ENCODE data around the gene TBC1D20. TPM values are rescaled to one million over a fixed set of nuclear protein-coding genes. Genes with fewer than 3 reads are reported as not detected.

TBC1D20 gene
- total and polyA plus RNA-seq, 4 donors: 15.7 to 42.4 (median 27.2) TPM

- H3K9ac ChIP-seq (ENCODE audit: insufficient read depth in 1 of 2, low read length in 2 of 2): no peak overlapping the region
- ATAC-seq (ENCODE audit: insufficient read depth, low FRiP score) (no peak), DNase-seq (no peak)
- 96% methylated on average over 14 of the region's 14 CpGs for WGBS, 2 donors
- no peak overlapping the region for H3K4me3 ChIP-seq
- no peak overlapping the region for H3K27ac ChIP-seq (ENCODE audit: low read depth in 1 of 2, low read length in 1 of 2)
- H3K36me3 ChIP-seq (ENCODE audit: control insufficient read depth in 4 of 4, insufficient read depth in 4 of 4, low read length in 4 of 4): peaks cover 3 to 55% (median 35%) of the 10 kb centered on the region in 4 donors
- no peaks in the 10 kb centered on the region for H3K27me3 ChIP-seq (ENCODE audit: control insufficient read depth in 3 of 3, insufficient read depth in 3 of 3, low read length in 2 of 3)
- no peak for TF ChIP-seq CTCF (IDR thresholded peaks at IDR 0.05; ENCODE audit: control extremely low read depth, extremely low read depth)
- H3K9me3 ChIP-seq (ENCODE audit: control insufficient read depth in 4 of 4, insufficient read depth in 3 of 4, low read length in 3 of 4): no peaks in the 10 kb centered on the region
- peaks cover 0 to 2% (median 0%) of the 10 kb centered on the region in 5 donors for H3K4me1 ChIP-seq (ENCODE audit: control insufficient read depth in 5 of 5, insufficient read depth in 5 of 5, low read length in 5 of 5)
Measured at GRCh38 chr20:427849-428657, 34.3 kb downstream of the TBC1D20 start.

- H3K4me3 ChIP-seq: no peak overlapping the region
- no peaks in the 10 kb centered on the region for H3K4me1 ChIP-seq (ENCODE audit: control insufficient read depth in 5 of 5, insufficient read depth in 5 of 5, low read length in 5 of 5)
- no peak overlapping the region for H3K9ac ChIP-seq (ENCODE audit: insufficient read depth in 1 of 2, low read length in 2 of 2)
- H3K27ac ChIP-seq (ENCODE audit: low read depth in 1 of 2, low read length in 1 of 2): no peak overlapping the region
- no peak for ATAC-seq (ENCODE audit: insufficient read depth, low FRiP score)
- TF ChIP-seq CTCF (IDR thresholded peaks at IDR 0.05; ENCODE audit: control extremely low read depth, extremely low read depth): no peak
- DNase-seq: no peak
- peaks cover 3 to 54% (median 34%) of the 10 kb centered on the region in 4 donors for H3K36me3 ChIP-seq (ENCODE audit: control insufficient read depth in 4 of 4, insufficient read depth in 4 of 4, low read length in 4 of 4)
- no peaks in the 10 kb centered on the region for H3K9me3 ChIP-seq (ENCODE audit: control insufficient read depth in 4 of 4, insufficient read depth in 3 of 4, low read length in 3 of 4)
- WGBS, 2 donors: 92 to 95% methylated on average over 4 of the region's 4 CpGs
- H3K27me3 ChIP-seq (ENCODE audit: control insufficient read depth in 3 of 3, insufficient read depth in 3 of 3, low read length in 2 of 3): no peaks in the 10 kb centered on the region
Measured at GRCh38 chr20:427401-427800, 34.9 kb downstream of the TBC1D20 start.

GRCh38 chr20:426566-426965, 35.8 kb downstream of the TBC1D20 start:
- no peaks in the 10 kb centered on the region for H3K9me3 ChIP-seq (ENCODE audit: control insufficient read depth in 4 of 4, insufficient read depth in 3 of 4, low read length in 3 of 4)
- H3K4me3 ChIP-seq: no peak overlapping the region
- H3K27ac ChIP-seq (ENCODE audit: low read depth in 1 of 2, low read length in 1 of 2): no peak overlapping the region
- TF ChIP-seq CTCF (IDR thresholded peaks at IDR 0.05; ENCODE audit: control extremely low read depth, extremely low read depth): no peak
- peaks cover 3 to 55% (median 37%) of the 10 kb centered on the region in 4 donors for H3K36me3 ChIP-seq (ENCODE audit: control insufficient read depth in 4 of 4, insufficient read depth in 4 of 4, low read length in 4 of 4)
- no peak for DNase-seq
- WGBS, 2 donors: 96 to 100% methylated on average over 2 of the region's 2 CpGs
- H3K27me3 ChIP-seq (ENCODE audit: control insufficient read depth in 3 of 3, insufficient read depth in 3 of 3, low read length in 2 of 3): no peaks in the 10 kb centered on the region
- H3K9ac ChIP-seq (ENCODE audit: insufficient read depth in 1 of 2, low read length in 2 of 2): no peak overlapping the region
- H3K4me1 ChIP-seq (ENCODE audit: control insufficient read depth in 5 of 5, insufficient read depth in 5 of 5, low read length in 5 of 5): no peaks in the 10 kb centered on the region
- ATAC-seq (ENCODE audit: insufficient read depth, low FRiP score): no peak

All from lung (tissue), 12 donors.